GM21825 (cell line): ENCODE results near the gene RRBP1.

Experiments
- ATAC-seq: cut with Tn5 transposase; IDR thresholded peaks from one replicate; pipeline ENCODE4 v1.9.1; 2021; ENCODE audit warnings: mild to moderate bottlenecking, moderate library complexity; ENCODE audit not compliant: unreplicated experiment

Gene RRBP1

GRCh38 chr20:17612992-17613327 is 69.1 kb downstream of the RRBP1 start:
- ATAC-seq, result no peak

GRCh38 chr20:17612287-17612991 is 69.6 kb downstream of the RRBP1 start:
- no peak for ATAC-seq

- ATAC-seq, result no peak
These were observed 70.3 kb downstream of the RRBP1 start for GRCh38 chr20:17611540-17612286.

GRCh38 chr20:17611290-17611539 is 70.8 kb downstream of the RRBP1 start:
- ATAC-seq, result no peak

- no peak for ATAC-seq
These were observed 71.3 kb downstream of the RRBP1 start for GRCh38 chr20:17610566-17611289.

- ATAC-seq, result no peak
These were observed 72.1 kb downstream of the RRBP1 start for GRCh38 chr20:17609811-17610377.

- ATAC-seq, result no peak
These were observed 73.1 kb downstream of the RRBP1 start for GRCh38 chr20:17608701-17609497.

- ATAC-seq, result no peak
These were observed 76.0 kb downstream of the RRBP1 start for GRCh38 chr20:17606001-17606400.

- no peak for ATAC-seq
These were observed 76.8 kb downstream of the RRBP1 start for GRCh38 chr20:17605131-17605660.

GRCh38 chr20:17602493-17602892 is 79.5 kb downstream of the RRBP1 start:
- ATAC-seq, result no peak

- ATAC-seq, result no peak
These were observed 80.1 kb downstream of the RRBP1 start for GRCh38 chr20:17601957-17602356.

GRCh38 chr20:17598013-17598550 is 84.0 kb downstream of the RRBP1 start:
- no peak for ATAC-seq

- no peak for ATAC-seq
These were observed 86.2 kb downstream of the RRBP1 start for GRCh38 chr20:17595856-17596255.

- ATAC-seq, result no peak
These were observed 87.6 kb downstream of the RRBP1 start for GRCh38 chr20:17594443-17594842.

GRCh38 chr20:17593902-17594301 is 88.1 kb downstream of the RRBP1 start:
- ATAC-seq, result no peak

- ATAC-seq, result no peak
These were observed 91.8 kb downstream of the RRBP1 start for GRCh38 chr20:17590245-17590644.

- ATAC-seq, result no peak
These were observed 92.7 kb downstream of the RRBP1 start for GRCh38 chr20:17589161-17589834.

- no peak for ATAC-seq
These were observed 94.2 kb downstream of the RRBP1 start for GRCh38 chr20:17587824-17588223.

GRCh38 chr20:17587148-17587547 is 94.9 kb downstream of the RRBP1 start:
- ATAC-seq, result no peak

- ATAC-seq, result no peak
These were observed 95.8 kb downstream of the RRBP1 start for GRCh38 chr20:17586250-17586649.
